Measurements from ENCODE around the gene B3GALT6.
"Not testable (repeated sequence)": the region's sequence is repeated elsewhere in the genome, so short reads cannot be mapped to it uniquely, and the experiment has no call there.

B3GALT6 gene

GRCh38 chr1:1245817-1246576 is 14.0 kb downstream of the B3GALT6 start:
- no peak for FAIRE-seq

- FAIRE-seq = no peak
Observed at GRCh38 chr1:1246577-1247340, 14.7 kb downstream of the B3GALT6 start, which contains the start of gene C1QTNF12. C1QTNF12 (minus strand) TSS chr1:1246722; CDS start chr1:1246690, 32 bp downstream.

GRCh38 chr1:1247341-1247913 is 15.4 kb downstream of the B3GALT6 start:
- FAIRE-seq = no peak

- FAIRE-seq = not testable (repeated sequence)
Observed at GRCh38 chr1:1248009-1248913, 16.2 kb downstream of the B3GALT6 start.

GRCh38 chr1:1250786-1251284 is 18.8 kb downstream of the B3GALT6 start:
- no peak for FAIRE-seq

GRCh38 chr1:1253314-1253713 is 21.3 kb downstream of the B3GALT6 start:
- no peak for FAIRE-seq

- no peak for FAIRE-seq
Observed at GRCh38 chr1:1253972-1254666, 22.1 kb downstream of the B3GALT6 start.

- FAIRE-seq = no peak
Observed at GRCh38 chr1:1254667-1254998, 22.6 kb downstream of the B3GALT6 start.

GRCh38 chr1:1255078-1255477 is 23.0 kb downstream of the B3GALT6 start:
- no peak for FAIRE-seq

- no peak for FAIRE-seq
Observed at GRCh38 chr1:1255611-1256010, 23.6 kb downstream of the B3GALT6 start.

- no peak for FAIRE-seq
Observed at GRCh38 chr1:1256956-1257871, 25.2 kb downstream of the B3GALT6 start.

- no peak for FAIRE-seq
Observed at GRCh38 chr1:1259119-1259488, 27.1 kb downstream of the B3GALT6 start.

GRCh38 chr1:1259540-1259939 is 27.5 kb downstream of the B3GALT6 start:
- FAIRE-seq = no peak

- FAIRE-seq = no peak
Observed at GRCh38 chr1:1259951-1260600, 28.0 kb downstream of the B3GALT6 start.

- FAIRE-seq = no peak
Observed at GRCh38 chr1:1260843-1261560, 29.0 kb downstream of the B3GALT6 start.

- no peak for FAIRE-seq
Observed at GRCh38 chr1:1262071-1262470, 30.0 kb downstream of the B3GALT6 start.

- no peak for FAIRE-seq
Observed at GRCh38 chr1:1262758-1263157, 30.7 kb downstream of the B3GALT6 start.

- FAIRE-seq = no peak
Observed at GRCh38 chr1:1264026-1264425, 32.0 kb downstream of the B3GALT6 start.

- no peak for FAIRE-seq
Observed at GRCh38 chr1:1264868-1265272, 32.8 kb downstream of the B3GALT6 start.

Data from TTC549 (cell line).